Measurements from ENCODE around the gene MRM2. TPM values are rescaled to one million over a fixed set of nuclear protein-coding genes. Genes with fewer than 3 reads are reported as not detected.

Gene MRM2
- total and polyA plus RNA-seq, 10 of the 15 experiments (the other 5 are each of a cell fraction or from before 2014, with no cell fraction given): 43.2 to 128 (median 71.4) TPM

- intact Hi-C loops (cut with micrococcal nuclease; ENCODE audit: unreplicated experiment) (no loop called here), in situ Hi-C loops (cut with MboI) (loop anchor here (5.0 kb wide), 1 partner anchor 98 kb away; no protein-coding TSS in a partner anchor)
- Histone ChIP-seq H3K9me3 (replicated peaks; ENCODE audit: control insufficient read depth, insufficient read depth, low read length) (no peaks in the 10 kb centered on the region; the same call in 2 of the 3 replicates), H4K20me1 (ENCODE audit: control insufficient read depth, insufficient read depth) (no peaks in the 10 kb centered on the region), H3K4me2 (ENCODE audit: control insufficient read depth, insufficient read depth) (peak overlapping the region; percentile 87), H3K36me3 (ENCODE audit: control insufficient read depth in 2 of 2, insufficient read depth in 2 of 2, low read length in 1 of 2) (peaks cover 3 to 13% of the 10 kb centered on the region in 2 experiments; a peak in 3 of 4 replicates), H3K79me2 (ENCODE audit: control insufficient read depth, insufficient read depth, low read length) (no peaks in the 10 kb centered on the region), H3K27me3 (replicated peaks in 1 of 2; ENCODE audit: control insufficient read depth in 2 of 2, insufficient read depth in 2 of 2, low read length in 1 of 2) (no peaks in the 10 kb centered on the region), H3K4me1 (ENCODE audit: control insufficient read depth, insufficient read depth, low read length) (peaks cover 33% of the 10 kb centered on the region), H3K27ac (ENCODE audit: control insufficient read depth, insufficient read depth) (peak overlapping the region; percentile 67), H2AFZ (ENCODE audit: control insufficient read depth, low read depth, low read length) (no peak overlapping the region; the same call in 1 of the 2 replicates), H3K9ac (ENCODE audit: control insufficient read depth, insufficient read depth, low read length) (peak overlapping the region; percentile 56), H3K4me3 (peak overlapping the region; percentile 50; the same call in 1 of the 2 replicates)
- peak; percentile 67 for ATAC-seq
- SMC1A ChIA-PET (ENCODE audit: uncharacterized antibody, unreplicated experiment): interaction anchor here (0.8 to 3.5 kb wide), 12 partner anchors 9 to 98 kb away, joined by 3 to 27 read pairs (median 5); no protein-coding TSS in a partner anchor
- WGBS (ENCODE audit: insufficient coverage, insufficient replicate concordance, low lambda C conversion rate, missing lambda C conversion rate): 44% methylated on average over 24 of the region's 24 CpGs
- peak; percentile 48 for DNase-seq (ENCODE audit: low read depth, low spot score)
- CTCF ChIA-PET: interaction anchor here (0.9 to 2.7 kb wide), 9 partner anchors 12 to 99 kb away, joined by 3 to 21 read pairs (median 4); no protein-coding TSS in a partner anchor
- BruUV-seq (replicated peaks): no TSS peak
- peak; percentile 56 for FAIRE-seq
- RAD21 ChIA-PET (ENCODE audit: unreplicated experiment): interaction anchor here (0.7 to 3.5 kb wide), 6 partner anchors 10 to 743 kb away, joined by 3 to 20 read pairs (median 4); no protein-coding TSS in a partner anchor
- POLR2A ChIA-PET: interaction anchor here (0.5 to 1.7 kb wide), 7 partner anchors 10 to 211 kb away, joined by 3 to 12 read pairs (median 4); no protein-coding TSS in a partner anchor
- TF ChIP-seq TCF7 (IDR thresholded peaks at IDR 0.05; ENCODE audit: borderline replicate concordance) (no peak), NR2C1 (IDR thresholded peaks at IDR 0.05) (no peak), SIN3A (IDR thresholded peaks at IDR 0.05; ENCODE audit: low read depth, low read length) (no peak), SMC3 (IDR thresholded peaks at IDR 0.05; ENCODE audit: borderline replicate concordance, low read length) (peak; percentile 17), JUND (IDR thresholded peaks at IDR 0.05; ENCODE audit: low read depth, low read length) (no peak), IKZF2 (IDR thresholded peaks at IDR 0.05) (peak in 1 of 2 experiments; percentile 59; a peak in 3 of 4 replicates), RAD21 (IDR thresholded peaks at IDR 0.05; ENCODE audit: insufficient read depth, low read depth, low read length) (0 out of 2 replicates have a peak, but pooled peaks have one; percentile 24), MXI1 (IDR thresholded peaks at IDR 0.05; ENCODE audit: low read depth, low read length) (peak; percentile 57; the same call in 1 of the 2 replicates), RUNX3 (IDR thresholded peaks at IDR 0.05; ENCODE audit: low read length) (peak; percentile 96), PBX3 (IDR thresholded peaks at IDR 0.05; ENCODE audit: insufficient replicate concordance, low read depth, low read length) (peak; percentile 4), RAD51 (IDR thresholded peaks at IDR 0.05) (peak; percentile 85), TCF12 (IDR thresholded peaks at IDR 0.05; ENCODE audit: low read depth, low read length) (0 out of 2 replicates have a peak, but pooled peaks have one; percentile 13), EP300 (IDR thresholded peaks at IDR 0.05; ENCODE audit: borderline replicate concordance in 1 of 2, control insufficient read depth in 1 of 2, low read depth in 2 of 2, low read length in 2 of 2) (0 out of 4 replicates have a peak, but pooled peaks of 1 of the 2 experiments have one; percentile 13), EED (IDR thresholded peaks at IDR 0.05; ENCODE audit: low read depth) (peak; percentile 69), CBFB (IDR thresholded peaks at IDR 0.05; ENCODE audit: low read depth) (peak; percentile 64; the same call in 1 of the 2 replicates), POLR2AphosphoS5 (IDR thresholded peaks at IDR 0.05; ENCODE audit: low read length) (peak; percentile 51)
- TF ChIP-seq, protein P1, sequence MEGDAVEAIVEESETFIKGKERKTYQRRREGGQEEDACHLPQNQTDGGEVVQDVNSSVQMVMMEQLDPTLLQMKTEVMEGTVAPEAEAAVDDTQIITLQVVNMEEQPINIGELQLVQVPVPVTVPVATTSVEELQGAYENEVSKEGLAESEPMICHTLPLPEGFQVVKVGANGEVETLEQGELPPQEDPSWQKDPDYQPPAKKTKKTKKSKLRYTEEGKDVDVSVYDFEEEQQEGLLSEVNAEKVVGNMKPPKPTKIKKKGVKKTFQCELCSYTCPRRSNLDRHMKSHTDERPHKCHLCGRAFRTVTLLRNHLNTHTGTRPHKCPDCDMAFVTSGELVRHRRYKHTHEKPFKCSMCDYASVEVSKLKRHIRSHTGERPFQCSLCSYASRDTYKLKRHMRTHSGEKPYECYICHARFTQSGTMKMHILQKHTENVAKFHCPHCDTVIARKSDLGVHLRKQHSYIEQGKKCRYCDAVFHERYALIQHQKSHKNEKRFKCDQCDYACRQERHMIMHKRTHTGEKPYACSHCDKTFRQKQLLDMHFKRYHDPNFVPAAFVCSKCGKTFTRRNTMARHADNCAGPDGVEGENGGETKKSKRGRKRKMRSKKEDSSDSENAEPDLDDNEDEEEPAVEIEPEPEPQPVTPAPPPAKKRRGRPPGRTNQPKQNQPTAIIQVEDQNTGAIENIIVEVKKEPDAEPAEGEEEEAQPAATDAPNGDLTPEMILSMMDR (IDR thresholded peaks at IDR 0.05 in 2 of 3, conservative IDR thresholded peaks at IDR 0.05 in 1 of 3; ENCODE audit: control insufficient read depth in 2 of 3, extremely low read depth in 1 of 3, insufficient read depth in 1 of 3, low read depth in 3 of 3, low read length in 3 of 3): peak in 2 of 3 experiments; percentile 12 to 54; a peak in 2 of 6 replicates
- TF ChIP-seq, protein P2, sequence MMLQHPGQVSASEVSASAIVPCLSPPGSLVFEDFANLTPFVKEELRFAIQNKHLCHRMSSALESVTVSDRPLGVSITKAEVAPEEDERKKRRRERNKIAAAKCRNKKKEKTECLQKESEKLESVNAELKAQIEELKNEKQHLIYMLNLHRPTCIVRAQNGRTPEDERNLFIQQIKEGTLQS (IDR thresholded peaks at IDR 0.05; ENCODE audit: borderline replicate concordance, extremely low read depth, low read depth, low read length): peak; percentile 58; the same call in 1 of the 2 replicates
Measured at GRCh38 chr7:2248984-2249694, 7.1 kb upstream of the MRM2 start.
